ENCODE results near the gene KCNJ4. TPM values are rescaled to one million over a fixed set of nuclear protein-coding genes. Genes with fewer than 3 reads are reported as not detected.
"Not testable (repeated sequence)": the region's sequence is repeated elsewhere in the genome, so short reads cannot be mapped to it uniquely, and the experiment has no call there.

KCNJ4 gene
- total RNA-seq, 1 donor from 2014 or later: 0.82 TPM

- peak; percentile 96 for DNase-seq (ENCODE audit: low spot score)
- Histone ChIP-seq H3K27me3 (no peaks in the 10 kb centered on the region), H2AFZ (replicated peaks) (peak overlapping the region; percentile 55), H3K4me3 (peak overlapping the region; percentile 62), H3K4me2 (peak overlapping the region; percentile 82), H3F3A (ENCODE audit: low read depth) (peaks cover 50% of the 10 kb centered on the region), H4K20me1 (ENCODE audit: low read depth) (peaks cover 30% of the 10 kb centered on the region), H3K79me2 (ENCODE audit: low read depth) (peaks cover 47% of the 10 kb centered on the region), H3K36me3 (no peaks in the 10 kb centered on the region), H3K9me3 (ENCODE audit: low read depth) (no peaks in the 10 kb centered on the region), H3K27ac (peak overlapping the region; percentile 88), H3K4me1 (peaks cover 42% of the 10 kb centered on the region), H3K9ac (peak overlapping the region; percentile 55)
- Mint-ChIP-seq H3K4me1 (peaks cover 57% of the 10 kb centered on the region), H3K27ac (no peak overlapping the region), H3K27me3 (ENCODE audit: insufficient read depth, low read depth) (peaks cover 10% of the 10 kb centered on the region), H3K9me3 (no peaks in the 10 kb centered on the region), H3K36me3 (no peaks in the 10 kb centered on the region), H3K4me3 (peak overlapping the region; percentile 87)
- TF ChIP-seq CTCF (IDR thresholded peaks at IDR 0.05) (no peak), EZH2phosphoT487 (IDR thresholded peaks at IDR 0.05) (no peak), EZH2 (IDR thresholded peaks at IDR 0.05) (no peak)
Measured at GRCh38 chr22:38398609-38399461, 56.2 kb downstream of the KCNJ4 start.

- peak overlapping the region; percentile 88 for H3K27ac ChIP-seq
- H3K9me3 ChIP-seq (ENCODE audit: low read depth); H3K27ac Mint-ChIP-seq; H3K27me3 ChIP-seq; H3K9me3 Mint-ChIP-seq; H2AFZ ChIP-seq (replicated peaks); H3K36me3 Mint-ChIP-seq; H3K27me3 Mint-ChIP-seq (ENCODE audit: insufficient read depth, low read depth); H3K36me3 ChIP-seq: not testable (repeated sequence)
- H3K4me2 ChIP-seq: peak overlapping the region; percentile 78
- H3F3A ChIP-seq (ENCODE audit: low read depth): peaks cover 50% of the 10 kb centered on the region
- peaks cover 35% of the 10 kb centered on the region for H4K20me1 ChIP-seq (ENCODE audit: low read depth)
- DNase-seq (ENCODE audit: low spot score): peak; percentile 85
- peaks cover 54% of the 10 kb centered on the region for H3K79me2 ChIP-seq (ENCODE audit: low read depth)
- peak overlapping the region; percentile 90 for H3K4me3 Mint-ChIP-seq
- peak overlapping the region; percentile 62 for H3K4me3 ChIP-seq
- peak overlapping the region; percentile 55 for H3K9ac ChIP-seq
- H3K4me1 ChIP-seq: peaks cover 47% of the 10 kb centered on the region
- peaks cover 58% of the 10 kb centered on the region for H3K4me1 Mint-ChIP-seq
Measured at GRCh38 chr22:38398181-38398608, 56.8 kb downstream of the KCNJ4 start.

GRCh38 chr22:38397189-38398085 lies 57.6 kb downstream of the KCNJ4 start:
- peaks cover 61% of the 10 kb centered on the region for H3K79me2 ChIP-seq (ENCODE audit: low read depth)
- no peaks in the 10 kb centered on the region for H3K27me3 ChIP-seq

GRCh38 chr22:38396440-38397069 lies 58.4 kb downstream of the KCNJ4 start:
- H3K27me3 Mint-ChIP-seq (ENCODE audit: insufficient read depth, low read depth); H3K9me3 ChIP-seq (ENCODE audit: low read depth); H3K36me3 ChIP-seq; H3K27me3 ChIP-seq; H3K27ac Mint-ChIP-seq; H3K36me3 Mint-ChIP-seq; H3K9me3 Mint-ChIP-seq; H2AFZ ChIP-seq (replicated peaks); H3K9ac ChIP-seq; DNase-seq (ENCODE audit: low spot score): not testable (repeated sequence)
- H4K20me1 ChIP-seq (ENCODE audit: low read depth): peaks cover 50% of the 10 kb centered on the region
- Mint-ChIP-seq H3K4me3 (peak overlapping the region; percentile 90), H3K4me1 (peaks cover 60% of the 10 kb centered on the region)
- peaks cover 51% of the 10 kb centered on the region for H3K4me1 ChIP-seq
- H3K4me3 ChIP-seq: peak overlapping the region; percentile 62
- peak overlapping the region; percentile 88 for H3K27ac ChIP-seq
- peaks cover 50% of the 10 kb centered on the region for H3F3A ChIP-seq (ENCODE audit: low read depth)
- peaks cover 70% of the 10 kb centered on the region for H3K79me2 ChIP-seq (ENCODE audit: low read depth)
- peak overlapping the region; percentile 78 for H3K4me2 ChIP-seq

More at GRCh38 chr22:38397189-38398085, 57.6 kb downstream of the KCNJ4 start:
- H3K27ac ChIP-seq: peak overlapping the region; percentile 88
- H3K36me3 ChIP-seq: no peaks in the 10 kb centered on the region
- Mint-ChIP-seq H3K27ac (no peak overlapping the region), H3K9me3 (no peaks in the 10 kb centered on the region), H3K4me3 (peak overlapping the region; percentile 90), H3K27me3 (ENCODE audit: insufficient read depth, low read depth) (peaks cover 5% of the 10 kb centered on the region), H3K4me1 (peaks cover 61% of the 10 kb centered on the region), H3K36me3 (no peaks in the 10 kb centered on the region)
- H2AFZ ChIP-seq (replicated peaks): no peak overlapping the region
- peaks cover 50% of the 10 kb centered on the region for H3F3A ChIP-seq (ENCODE audit: low read depth)
- peaks cover 42% of the 10 kb centered on the region for H4K20me1 ChIP-seq (ENCODE audit: low read depth)
- H3K4me3 ChIP-seq: peak overlapping the region; percentile 62
- H3K9ac ChIP-seq: peak overlapping the region; percentile 55
- TF ChIP-seq EZH2phosphoT487 (IDR thresholded peaks at IDR 0.05) (no peak), EZH2 (IDR thresholded peaks at IDR 0.05) (no peak), CTCF (IDR thresholded peaks at IDR 0.05) (no peak)
- peaks cover 53% of the 10 kb centered on the region for H3K4me1 ChIP-seq
- DNase-seq (ENCODE audit: low spot score): peak; percentile 87
- no peaks in the 10 kb centered on the region for H3K9me3 ChIP-seq (ENCODE audit: low read depth)
- peak overlapping the region; percentile 78 for H3K4me2 ChIP-seq

- peak overlapping the region; percentile 51 for H3K27ac ChIP-seq
- H3K4me2 ChIP-seq: peak overlapping the region; percentile 78
- H3K4me3 ChIP-seq: peak overlapping the region; percentile 62
- not testable (repeated sequence) for H3K9me3 Mint-ChIP-seq; H3K27me3 ChIP-seq; H3K9ac ChIP-seq; H2AFZ ChIP-seq (replicated peaks); H3K9me3 ChIP-seq (ENCODE audit: low read depth); H3K36me3 Mint-ChIP-seq; DNase-seq (ENCODE audit: low spot score); H3K27me3 Mint-ChIP-seq (ENCODE audit: insufficient read depth, low read depth); H3K27ac Mint-ChIP-seq; H3K36me3 ChIP-seq
- peaks cover 56% of the 10 kb centered on the region for H4K20me1 ChIP-seq (ENCODE audit: low read depth)
- Mint-ChIP-seq H3K4me3 (peak overlapping the region; percentile 90), H3K4me1 (peaks cover 56% of the 10 kb centered on the region)
- peaks cover 51% of the 10 kb centered on the region for H3F3A ChIP-seq (ENCODE audit: low read depth)
- H3K79me2 ChIP-seq (ENCODE audit: low read depth): peaks cover 76% of the 10 kb centered on the region
- peaks cover 53% of the 10 kb centered on the region for H3K4me1 ChIP-seq
Measured at GRCh38 chr22:38395944-38396343, 59.1 kb downstream of the KCNJ4 start.

Data from neural progenitor cell (in vitro differentiated cells).